Liver (tissue), 9 donors: ENCODE results near the gene RGL2. TPM values are rescaled to one million over a fixed set of nuclear protein-coding genes. Genes with fewer than 3 reads are reported as not detected.

Source experiments
- DNase-seq: peaks from one replicate; pipeline ENCODE4 v3.0.0-alpha.2; 2017; ENCODE audit warnings: low spot score
- H3K27ac ChIP-seq, 2 donors: one replicate each; pipeline ENCODE4 v1.7.0; 2013; ENCODE audit warnings: inconsistent platforms in 2 of 2, low read length in 2 of 2, control low read depth in 1 of 2, low read depth in 1 of 2, mild to moderate bottlenecking in 1 of 2
- H3K27me3 ChIP-seq, 4 donors: one replicate each; pipeline versions ENCODE4 v1.6.1 to v1.7.0; 2013; ENCODE audit warnings: low read length in 3 of 4, inconsistent platforms in 1 of 4, mild to moderate bottlenecking in 1 of 4, moderate library complexity in 1 of 4; ENCODE audit not compliant: control insufficient read depth in 4 of 4, insufficient read depth in 4 of 4
- H3K36me3 ChIP-seq, 4 donors: one replicate each; pipeline versions ENCODE4 v1.6.1 to v1.7.0; 2013; ENCODE audit warnings: low read length in 3 of 4, mild to moderate bottlenecking in 3 of 4, low read depth in 1 of 4, moderate library complexity in 1 of 4; ENCODE audit not compliant: control insufficient read depth in 4 of 4, insufficient read depth in 3 of 4
- H3K4me1 ChIP-seq, 4 donors: one replicate each; pipeline versions ENCODE4 v1.6.1 to v1.7.0; 2013; ENCODE audit warnings: low read length in 3 of 4, mild to moderate bottlenecking in 3 of 4, moderate library complexity in 1 of 4; ENCODE audit not compliant: control insufficient read depth in 4 of 4, insufficient read depth in 4 of 4
- H3K4me3 ChIP-seq, 3 donors: one replicate each; pipeline versions ENCODE4 v1.6.1 to v1.7.0; 2013; ENCODE audit warnings: low read length in 3 of 3, control low read depth in 1 of 3, low read depth in 1 of 3, mild to moderate bottlenecking in 1 of 3
- H3K9ac ChIP-seq, 2 donors: one replicate each; pipeline ENCODE4 v1.7.0; 2013; ENCODE audit warnings: low read length in 2 of 2, mild to moderate bottlenecking in 2 of 2, moderate library complexity in 2 of 2, control low read depth in 1 of 2, low read depth in 1 of 2
- H3K9me3 ChIP-seq, 4 donors: one replicate each; pipeline versions ENCODE4 v1.6.1 to v1.7.0; 2013; ENCODE audit warnings: low read length in 3 of 4; ENCODE audit not compliant: control insufficient read depth in 4 of 4
- EGR1 ChIP-seq, 2 donors: IDR thresholded peaks; 2 replicates each; pipeline ENCODE4 v1.6.1; 2016 to 2018; ENCODE audit warnings: antibody characterized with exemption in 2 of 2, low read depth in 2 of 2
- FOXA2 ChIP-seq: IDR thresholded peaks from 2 replicates; pipeline ENCODE4 v1.6.1; 2016; ENCODE audit warnings: antibody characterized with exemption
- GABPA ChIP-seq, 2 donors: IDR thresholded peaks in 1 of 2; conservative IDR thresholded peaks in 1 of 2; 2 replicates each; pipeline ENCODE4 v1.6.1; 2016; ENCODE audit warnings: antibody characterized with exemption in 2 of 2, mild to moderate bottlenecking in 1 of 2, moderate library complexity in 1 of 2
- HNF4A ChIP-seq, 2 donors: conservative IDR thresholded peaks; 2 replicates each; pipeline ENCODE4 v1.6.1; 2016; ENCODE audit warnings: antibody characterized with exemption in 2 of 2, mild to moderate bottlenecking in 2 of 2
- HNF4G ChIP-seq: IDR thresholded peaks from 2 replicates; pipeline ENCODE4 v1.6.1; 2016; ENCODE audit warnings: antibody characterized with exemption
- JUND ChIP-seq, 2 donors: IDR thresholded peaks; 2 replicates each; pipeline ENCODE4 v1.6.1; 2016; ENCODE audit warnings: antibody characterized with exemption in 2 of 2
- NR2F2 ChIP-seq: IDR thresholded peaks from 2 replicates; pipeline ENCODE4 v1.6.1; 2016; ENCODE audit warnings: antibody characterized with exemption
- RAD21 ChIP-seq, 2 donors: IDR thresholded peaks; 2 replicates each; pipeline ENCODE4 v1.6.1; 2016; ENCODE audit warnings: antibody characterized with exemption in 2 of 2, mild to moderate bottlenecking in 2 of 2
- RXRA ChIP-seq, 2 donors: IDR thresholded peaks; 2 replicates each; pipeline ENCODE4 v1.6.1; 2017 to 2018; ENCODE audit warnings: antibody characterized with exemption in 2 of 2, mild to moderate bottlenecking in 1 of 2
- SP1 ChIP-seq: IDR thresholded peaks from 2 replicates; pipeline ENCODE4 v1.6.1; 2018; ENCODE audit warnings: antibody characterized with exemption, mild to moderate bottlenecking
- TAF1 ChIP-seq: conservative IDR thresholded peaks from 2 replicates; pipeline ENCODE4 v1.6.1; 2016; ENCODE audit warnings: antibody characterized with exemption, mild to moderate bottlenecking
- WGBS: extraction: QIAGEN DNeasy Blood & Tissue Kit; methylation state at CpG from one replicate; pipeline ENCODE4 v1.1.7; 2013; 5-methylcytosine and 5-hydroxymethylcytosine counted together
- polyA plus RNA-seq, 2 donors: library from polyadenylated mRNA; stranded (reverse) in 1 of 2; unstranded in 1 of 2; fragments of 200-250 nt in 1 of 2; fragments of >200 nt in 1 of 2; fragmentation: Nextera tagmentation in 1 of 2; extraction: Ambion mirVana in 1 of 2; gene quantifications; one replicate each; pipeline versions ENCODE4 v1.2.1 to v1.2.3, GENCODE V29; 2013 to 2015
- total RNA-seq, 2 donors: library from RNA; depleted of rRNA; stranded (reverse); fragments of >200 nt; gene quantifications; one replicate each; pipeline ENCODE4 v1.2.3, GENCODE V29; 2014
- TF ChIP-seq, protein P1 (sequence below): fragments of 150-350 bp; IDR thresholded peaks from 2 replicates; pipeline ENCODE4 v1.5.1; 2017; ENCODE audit warnings: improper control_type of control experiment, low read depth, low read length; ENCODE audit not compliant: missing input control
- TF ChIP-seq, protein P2 (sequence below): IDR thresholded peaks from 2 replicates; pipeline ENCODE4 v1.6.1; 2016; ENCODE audit warnings: antibody characterized with exemption
- TF ChIP-seq, protein P3 (sequence below): IDR thresholded peaks from 2 replicates; pipeline ENCODE4 v1.6.1; 2016; ENCODE audit warnings: antibody characterized with exemption
- TF ChIP-seq, protein P4 (sequence below): IDR thresholded peaks from 2 replicates; pipeline ENCODE4 v1.6.1; 2016; ENCODE audit warnings: antibody characterized with exemption, mild to moderate bottlenecking
- donor health status: healthy.
- donor health status: healthy.
- donor health status: healthy.
- donor health status: healthy.
- donor health status: healthy.

The RGL2 gene
- total and polyA plus RNA-seq, 4 donors = 16.7 to 22.8 (median 17.3) TPM

DNA sequence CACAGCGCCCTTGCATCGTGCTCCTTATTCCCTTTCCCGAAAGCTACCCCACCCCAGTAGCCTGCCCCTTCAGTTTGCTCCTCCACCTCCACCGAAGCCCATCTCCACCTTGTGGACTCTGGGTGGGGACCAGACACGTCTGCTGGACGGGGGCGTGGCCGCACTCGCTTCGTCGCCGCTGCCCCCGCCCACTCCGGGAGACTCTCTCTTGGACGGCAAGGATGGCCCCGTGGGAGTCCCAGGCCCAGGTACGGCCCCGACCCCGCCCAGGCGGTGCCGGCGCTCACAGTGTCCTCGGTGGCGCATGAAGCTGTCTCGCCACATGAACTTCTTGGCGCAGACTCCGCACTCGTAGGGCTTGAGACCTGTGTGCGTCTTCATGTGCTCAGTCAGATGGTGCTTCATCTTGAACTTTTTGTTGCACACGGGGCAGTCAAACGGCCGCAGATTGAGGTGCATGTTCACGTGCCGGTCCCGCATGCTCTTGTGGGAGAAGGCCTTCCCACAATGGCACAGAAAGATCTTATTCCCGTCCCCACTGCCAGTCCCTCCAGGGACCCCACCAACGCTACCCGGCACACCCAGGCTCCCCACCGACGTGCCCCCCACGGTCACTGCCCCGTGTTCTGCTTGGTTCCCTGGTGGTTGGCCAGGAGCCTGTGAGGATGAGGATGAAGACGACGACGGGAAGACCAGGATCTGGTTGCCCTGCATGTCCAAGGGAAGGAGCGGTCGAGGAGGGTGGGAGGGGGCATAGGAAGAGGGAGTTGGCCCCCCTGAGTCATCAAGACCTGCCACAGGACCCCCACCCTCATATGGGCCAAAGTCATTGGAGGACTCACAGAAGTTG, 16.4 kb upstream of the RGL2 start:
- DNase-seq = peak; percentile 72
- no peaks in the 10 kb centered on the region for H3K27me3 ChIP-seq
- TF ChIP-seq TAF1 = no peak
- no peak for TF ChIP-seq FOXA2
- TF ChIP-seq, protein P1, sequence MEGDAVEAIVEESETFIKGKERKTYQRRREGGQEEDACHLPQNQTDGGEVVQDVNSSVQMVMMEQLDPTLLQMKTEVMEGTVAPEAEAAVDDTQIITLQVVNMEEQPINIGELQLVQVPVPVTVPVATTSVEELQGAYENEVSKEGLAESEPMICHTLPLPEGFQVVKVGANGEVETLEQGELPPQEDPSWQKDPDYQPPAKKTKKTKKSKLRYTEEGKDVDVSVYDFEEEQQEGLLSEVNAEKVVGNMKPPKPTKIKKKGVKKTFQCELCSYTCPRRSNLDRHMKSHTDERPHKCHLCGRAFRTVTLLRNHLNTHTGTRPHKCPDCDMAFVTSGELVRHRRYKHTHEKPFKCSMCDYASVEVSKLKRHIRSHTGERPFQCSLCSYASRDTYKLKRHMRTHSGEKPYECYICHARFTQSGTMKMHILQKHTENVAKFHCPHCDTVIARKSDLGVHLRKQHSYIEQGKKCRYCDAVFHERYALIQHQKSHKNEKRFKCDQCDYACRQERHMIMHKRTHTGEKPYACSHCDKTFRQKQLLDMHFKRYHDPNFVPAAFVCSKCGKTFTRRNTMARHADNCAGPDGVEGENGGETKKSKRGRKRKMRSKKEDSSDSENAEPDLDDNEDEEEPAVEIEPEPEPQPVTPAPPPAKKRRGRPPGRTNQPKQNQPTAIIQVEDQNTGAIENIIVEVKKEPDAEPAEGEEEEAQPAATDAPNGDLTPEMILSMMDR = no peak
- peaks cover 11 to 55% (median 40%) of the 10 kb centered on the region in 4 donors for H3K4me1 ChIP-seq
- peak overlapping the region; percentile 98 to 99 for H3K27ac ChIP-seq
- no peak overlapping the region for H3K9ac ChIP-seq
- 50% methylated on average over 47 of the region's 47 CpGs for WGBS
- peaks cover 0 to 13% (median 8%) of the 10 kb centered on the region in 4 donors for H3K36me3 ChIP-seq
- H3K9me3 ChIP-seq = no peaks in the 10 kb centered on the region
- peak overlapping the region in 2 of 3 donors; percentile 6 to 88 for H3K4me3 ChIP-seq

DNA sequence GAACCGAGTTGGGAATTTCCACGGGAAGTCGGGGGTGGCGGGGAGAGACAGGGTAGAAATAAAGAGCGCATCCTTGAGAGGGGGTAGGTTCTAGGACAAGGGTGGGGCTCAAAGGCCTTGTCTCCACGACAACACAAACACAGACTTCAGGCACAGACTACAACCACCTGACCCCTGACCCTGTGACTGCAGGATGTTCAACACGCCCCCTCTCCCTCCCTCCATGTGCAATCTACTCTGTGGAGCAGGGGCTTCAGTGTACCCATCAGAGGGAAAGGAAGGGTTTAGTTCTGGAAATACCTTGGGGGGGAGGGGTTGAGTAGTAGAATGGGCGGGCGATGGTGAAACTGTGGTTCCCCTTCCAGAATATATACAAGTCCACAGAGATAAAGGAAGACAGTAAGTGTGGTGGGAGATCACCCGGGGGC, 15.8 kb upstream of the RGL2 start:
- 4% methylated on average over 10 of the region's 10 CpGs for WGBS
- DNase-seq = peak; percentile 64
- H3K9me3 ChIP-seq = no peaks in the 10 kb centered on the region
- peaks cover 0 to 8% (median 5%) of the 10 kb centered on the region in 4 donors for H3K36me3 ChIP-seq
- peak overlapping the region in 1 of 2 donors; percentile 54 for H3K9ac ChIP-seq
- H3K4me1 ChIP-seq = peaks cover 11 to 49% (median 37%) of the 10 kb centered on the region in 4 donors
- H3K27me3 ChIP-seq = no peaks in the 10 kb centered on the region
- peak overlapping the region; percentile 98 to 99 for H3K27ac ChIP-seq
- TF ChIP-seq RAD21 (IDR thresholded peaks at IDR 0.05) (no peak), HNF4G (no peak), NR2F2 (peak; percentile 81), RXRA (IDR thresholded peaks at IDR 0.05) (peak in 1 of 2 donors; percentile 10), JUND (IDR thresholded peaks at IDR 0.05) (no peak), TAF1 (no peak), EGR1 (IDR thresholded peaks at IDR 0.05; ENCODE audit: low read depth in 2 of 2) (no peak)
- TF ChIP-seq, protein P2, sequence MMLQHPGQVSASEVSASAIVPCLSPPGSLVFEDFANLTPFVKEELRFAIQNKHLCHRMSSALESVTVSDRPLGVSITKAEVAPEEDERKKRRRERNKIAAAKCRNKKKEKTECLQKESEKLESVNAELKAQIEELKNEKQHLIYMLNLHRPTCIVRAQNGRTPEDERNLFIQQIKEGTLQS = no peak
- TF ChIP-seq, protein P1 = peak; percentile 4
- H3K4me3 ChIP-seq = peak overlapping the region; percentile 6 to 88 (median 66)

DNA sequence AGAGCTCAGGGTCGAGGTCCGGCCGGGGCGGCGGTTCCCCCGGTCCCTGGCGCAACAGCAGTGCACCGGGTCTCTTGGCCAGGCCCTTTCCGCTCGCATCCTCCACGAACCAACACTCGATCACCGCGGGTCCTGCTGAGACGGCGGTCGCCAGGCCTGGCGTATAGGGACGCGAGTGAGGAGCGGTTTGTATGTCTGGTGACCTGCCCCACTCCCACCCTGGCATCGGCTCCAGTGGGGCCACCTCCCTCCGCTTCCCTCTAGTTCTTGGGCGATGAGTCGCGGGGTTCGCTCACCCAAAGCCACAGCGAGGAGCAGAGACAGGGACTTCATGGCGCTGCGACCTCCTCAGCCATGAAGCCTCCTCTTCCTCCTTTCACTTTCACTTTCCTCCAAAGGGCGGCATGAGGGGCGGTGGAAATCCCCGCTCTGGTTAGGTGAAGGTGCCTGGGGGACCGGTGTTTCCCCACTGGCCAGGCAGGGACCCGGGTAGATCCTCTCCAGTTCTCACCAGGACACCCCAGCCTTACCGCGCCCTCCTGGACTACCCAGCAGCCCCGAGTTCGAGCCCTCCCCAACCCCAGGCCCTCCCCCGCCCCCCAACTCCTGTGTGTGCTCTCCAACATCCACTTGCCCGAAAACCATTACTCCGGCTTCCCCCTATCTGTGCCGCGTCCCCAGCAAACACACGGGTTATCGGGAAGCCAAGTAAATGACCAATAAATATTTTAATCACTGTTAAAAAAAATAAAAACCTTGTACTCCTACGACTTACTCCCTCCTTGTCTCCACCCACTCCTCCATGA, 15.2 kb upstream of the RGL2 start, which contains the start of gene TAPBP:
Gene TAPBP, minus strand, starts transcription at position 370 of the 806 bp plus-strand sequence. Its CDS starts 37 bp downstream, at position 333.
- under 1% methylated on average over 47 of the region's 47 CpGs for WGBS
- Histone ChIP-seq H3K9me3 (no peaks in the 10 kb centered on the region), H3K4me3 (peak within 1 kb of the TSS; percentile 66 to 96 (median 88)), H3K9ac (peak within 1 kb of the TSS; percentile 87 to 90), H3K36me3 (peaks cover 0 to 2% (median 0%) of the 10 kb centered on the region in 4 donors), H3K27ac (peak within 1 kb of the TSS; percentile 98 to 99), H3K4me1 (peaks cover 11 to 46% (median 33%) of the 10 kb centered on the region in 4 donors), H3K27me3 (no peaks in the 10 kb centered on the region)
- peak; percentile 72 for DNase-seq
- TF ChIP-seq GABPA (IDR thresholded peaks at IDR 0.05 in 1 of 2, conservative IDR thresholded peaks at IDR 0.05 in 1 of 2) = no peak
- TF ChIP-seq, protein P3, sequence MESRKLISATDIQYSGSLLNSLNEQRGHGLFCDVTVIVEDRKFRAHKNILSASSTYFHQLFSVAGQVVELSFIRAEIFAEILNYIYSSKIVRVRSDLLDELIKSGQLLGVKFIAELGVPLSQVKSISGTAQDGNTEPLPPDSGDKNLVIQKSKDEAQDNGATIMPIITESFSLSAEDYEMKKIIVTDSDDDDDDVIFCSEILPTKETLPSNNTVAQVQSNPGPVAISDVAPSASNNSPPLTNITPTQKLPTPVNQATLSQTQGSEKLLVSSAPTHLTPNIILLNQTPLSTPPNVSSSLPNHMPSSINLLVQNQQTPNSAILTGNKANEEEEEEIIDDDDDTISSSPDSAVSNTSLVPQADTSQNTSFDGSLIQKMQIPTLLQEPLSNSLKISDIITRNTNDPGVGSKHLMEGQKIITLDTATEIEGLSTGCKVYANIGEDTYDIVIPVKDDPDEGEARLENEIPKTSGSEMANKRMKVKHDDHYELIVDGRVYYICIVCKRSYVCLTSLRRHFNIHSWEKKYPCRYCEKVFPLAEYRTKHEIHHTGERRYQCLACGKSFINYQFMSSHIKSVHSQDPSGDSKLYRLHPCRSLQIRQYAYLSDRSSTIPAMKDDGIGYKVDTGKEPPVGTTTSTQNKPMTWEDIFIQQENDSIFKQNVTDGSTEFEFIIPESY = no peak
- TF ChIP-seq EGR1 (IDR thresholded peaks at IDR 0.05; ENCODE audit: low read depth in 2 of 2) = no peak
- TF ChIP-seq SP1 = no peak
- peak in 1 of 2 donors; percentile 13 for TF ChIP-seq HNF4A (conservative IDR thresholded peaks at IDR 0.05)
- TF ChIP-seq, protein P4, sequence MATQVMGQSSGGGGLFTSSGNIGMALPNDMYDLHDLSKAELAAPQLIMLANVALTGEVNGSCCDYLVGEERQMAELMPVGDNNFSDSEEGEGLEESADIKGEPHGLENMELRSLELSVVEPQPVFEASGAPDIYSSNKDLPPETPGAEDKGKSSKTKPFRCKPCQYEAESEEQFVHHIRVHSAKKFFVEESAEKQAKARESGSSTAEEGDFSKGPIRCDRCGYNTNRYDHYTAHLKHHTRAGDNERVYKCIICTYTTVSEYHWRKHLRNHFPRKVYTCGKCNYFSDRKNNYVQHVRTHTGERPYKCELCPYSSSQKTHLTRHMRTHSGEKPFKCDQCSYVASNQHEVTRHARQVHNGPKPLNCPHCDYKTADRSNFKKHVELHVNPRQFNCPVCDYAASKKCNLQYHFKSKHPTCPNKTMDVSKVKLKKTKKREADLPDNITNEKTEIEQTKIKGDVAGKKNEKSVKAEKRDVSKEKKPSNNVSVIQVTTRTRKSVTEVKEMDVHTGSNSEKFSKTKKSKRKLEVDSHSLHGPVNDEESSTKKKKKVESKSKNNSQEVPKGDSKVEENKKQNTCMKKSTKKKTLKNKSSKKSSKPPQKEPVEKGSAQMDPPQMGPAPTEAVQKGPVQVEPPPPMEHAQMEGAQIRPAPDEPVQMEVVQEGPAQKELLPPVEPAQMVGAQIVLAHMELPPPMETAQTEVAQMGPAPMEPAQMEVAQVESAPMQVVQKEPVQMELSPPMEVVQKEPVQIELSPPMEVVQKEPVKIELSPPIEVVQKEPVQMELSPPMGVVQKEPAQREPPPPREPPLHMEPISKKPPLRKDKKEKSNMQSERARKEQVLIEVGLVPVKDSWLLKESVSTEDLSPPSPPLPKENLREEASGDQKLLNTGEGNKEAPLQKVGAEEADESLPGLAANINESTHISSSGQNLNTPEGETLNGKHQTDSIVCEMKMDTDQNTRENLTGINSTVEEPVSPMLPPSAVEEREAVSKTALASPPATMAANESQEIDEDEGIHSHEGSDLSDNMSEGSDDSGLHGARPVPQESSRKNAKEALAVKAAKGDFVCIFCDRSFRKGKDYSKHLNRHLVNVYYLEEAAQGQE = peak; percentile 12
